ENCODE measurements around the gene DHRS1.
A peak's percentile ranks its signal among the peaks of the same experiment; 100 is the strongest.

Gene DHRS1

GRCh38 chr14:24271134-24271833, 28.3 kb downstream of the DHRS1 start, which contains the start of gene RABGGTA:
RABGGTA (minus strand) TSS chr14:24271597; CDS start chr14:24271115, 482 bp downstream.
- DNase-seq (ENCODE audit: low read depth) = peak; percentile 46
- TF ChIP-seq CTCF (IDR thresholded peaks at IDR 0.05; ENCODE audit: control insufficient read depth, insufficient read depth, low read depth, low read length, missing control alignments) = peak; percentile 66
- peak within 1 kb of the TSS; percentile 79 for H3K4me3 ChIP-seq (ENCODE audit: control insufficient read depth, low read depth, low read length)

- DNase-seq (ENCODE audit: low read depth) = no peak
- H3K4me3 ChIP-seq (ENCODE audit: control insufficient read depth, low read depth, low read length) = peak overlapping the region; percentile 79
- TF ChIP-seq CTCF (IDR thresholded peaks at IDR 0.05; ENCODE audit: control insufficient read depth, insufficient read depth, low read depth, low read length, missing control alignments) = no peak
Measured at GRCh38 chr14:24270537-24271133, 28.9 kb downstream of the DHRS1 start.

- H3K4me3 ChIP-seq (ENCODE audit: control insufficient read depth, low read depth, low read length) = no peak overlapping the region
- TF ChIP-seq CTCF (IDR thresholded peaks at IDR 0.05; ENCODE audit: control insufficient read depth, insufficient read depth, low read depth, low read length, missing control alignments) = no peak
- DNase-seq (ENCODE audit: low read depth) = no peak
Measured at GRCh38 chr14:24269910-24270536, 29.6 kb downstream of the DHRS1 start.

- H3K4me3 ChIP-seq (ENCODE audit: control insufficient read depth, low read depth, low read length) = no peak overlapping the region
- DNase-seq (ENCODE audit: low read depth) = no peak
- TF ChIP-seq CTCF (IDR thresholded peaks at IDR 0.05; ENCODE audit: control insufficient read depth, insufficient read depth, low read depth, low read length, missing control alignments) = no peak
Measured at GRCh38 chr14:24269368-24269767, 30.2 kb downstream of the DHRS1 start.

GRCh38 chr14:24268225-24268624, 31.4 kb downstream of the DHRS1 start:
- no peak for DNase-seq (ENCODE audit: low read depth)
- TF ChIP-seq CTCF (IDR thresholded peaks at IDR 0.05; ENCODE audit: control insufficient read depth, insufficient read depth, low read depth, low read length, missing control alignments) = no peak
- no peak overlapping the region for H3K4me3 ChIP-seq (ENCODE audit: control insufficient read depth, low read depth, low read length)

- DNase-seq (ENCODE audit: low read depth) = no peak
- no peak overlapping the region for H3K4me3 ChIP-seq (ENCODE audit: control insufficient read depth, low read depth, low read length)
- no peak for TF ChIP-seq CTCF (IDR thresholded peaks at IDR 0.05; ENCODE audit: control insufficient read depth, insufficient read depth, low read depth, low read length, missing control alignments)
Measured at GRCh38 chr14:24267516-24267915, 32.1 kb downstream of the DHRS1 start.
